Endometrial microvascular endothelial cells (primary cell): ENCODE results near the gene RRP12. TPM values are rescaled to one million over a fixed set of nuclear protein-coding genes. Genes with fewer than 3 reads are reported as not detected.

Experiments used
- in situ Hi-C: cut with HindIII; loops from 2 replicates; pipeline ENCODE4 v1.10.0; 2017; ENCODE audit warnings: low sequenced_read_pairs, low pct_unique_long_range_greater_than_20kb; ENCODE audit errors: inconsistent ontology term
- total RNA-seq: library from RNA; depleted of rRNA; stranded (reverse); fragments of >200 nt; gene quantifications from one replicate; pipeline ENCODE4 v1.2.3, GENCODE V29; 2015; ENCODE audit errors: inconsistent ontology term

RRP12 gene
- total RNA-seq, 1 donor from 2014 or later: 27.9 TPM

- in situ Hi-C loops: no loop called here
These were observed 21.9 kb downstream of the RRP12 start for GRCh38 chr10:97378933-97379921.

GRCh38 chr10:97376413-97376812 lies 24.7 kb downstream of the RRP12 start:
- in situ Hi-C loops: no loop called here

- in situ Hi-C loops: no loop called here
These were observed 27.7 kb downstream of the RRP12 start for GRCh38 chr10:97373456-97373855.

GRCh38 chr10:97372233-97372875 lies 28.8 kb downstream of the RRP12 start:
- in situ Hi-C loops: no loop called here

GRCh38 chr10:97371696-97372095 lies 29.4 kb downstream of the RRP12 start:
- in situ Hi-C loops: no loop called here

GRCh38 chr10:97367126-97367649 lies 34.0 kb downstream of the RRP12 start:
- in situ Hi-C loops: no loop called here

GRCh38 chr10:97366572-97366971 lies 34.6 kb downstream of the RRP12 start:
- in situ Hi-C loops: no loop called here

GRCh38 chr10:97365761-97366351 lies 35.3 kb downstream of the RRP12 start:
- in situ Hi-C loops: no loop called here

- in situ Hi-C loops: no loop called here
These were observed 38.1 kb downstream of the RRP12 start for GRCh38 chr10:97363071-97363470.

- in situ Hi-C loops: no loop called here
These were observed 38.7 kb downstream of the RRP12 start for GRCh38 chr10:97362310-97363033.

GRCh38 chr10:97361537-97361901 lies 39.6 kb downstream of the RRP12 start:
- in situ Hi-C loops: no loop called here

- in situ Hi-C loops: no loop called here
These were observed 40.2 kb downstream of the RRP12 start for GRCh38 chr10:97360705-97361536.

- in situ Hi-C loops: no loop called here
These were observed 42.4 kb downstream of the RRP12 start for GRCh38 chr10:97358781-97359180.

- in situ Hi-C loops: no loop called here
These were observed 42.8 kb downstream of the RRP12 start for GRCh38 chr10:97358349-97358748.

- in situ Hi-C loops: no loop called here
These were observed 44.2 kb downstream of the RRP12 start for GRCh38 chr10:97356918-97357317.

GRCh38 chr10:97356318-97356914 lies 44.7 kb downstream of the RRP12 start:
- in situ Hi-C loops: no loop called here

GRCh38 chr10:97355571-97355975 lies 45.6 kb downstream of the RRP12 start:
- in situ Hi-C loops: no loop called here

- in situ Hi-C loops: no loop called here
These were observed 47.2 kb downstream of the RRP12 start for GRCh38 chr10:97353945-97354344.
